Hepatocyte (in vitro differentiated cells): Measurements from ENCODE around the gene CPA1. TPM values are rescaled to one million over a fixed set of nuclear protein-coding genes. Genes with fewer than 3 reads are reported as not detected.

ENCODE experiments used
- DNase-seq: peaks from one replicate; pipeline ENCODE4 v3.0.0-alpha.2; 2016; ENCODE audit warnings: low spot score
- H2AFZ ChIP-seq: fragments of 200-600 bp; sonication (generic); 2 replicates; pipeline ENCODE4 v1.6.0; 2016; ENCODE audit warnings: antibody characterized with exemption, mild to moderate bottlenecking
- H3K27ac ChIP-seq: fragments of 200-600 bp; sonication (generic); 2 replicates; pipeline ENCODE4 v1.5.1; 2016; ENCODE audit warnings: mild to moderate bottlenecking
- H3K27me3 ChIP-seq: fragments of 200-600 bp; sonication (generic); 2 replicates; pipeline ENCODE4 v1.6.1; 2016
- H3K36me3 ChIP-seq: fragments of 200-600 bp; sonication (generic); replicated peaks from 2 replicates; pipeline ENCODE4 v1.5.1; 2016; ENCODE audit warnings: low read depth; ENCODE audit not compliant: insufficient read depth
- H3K4me1 ChIP-seq: fragments of 200-600 bp; sonication (generic); 2 replicates; pipeline ENCODE4 v1.5.1; 2016; ENCODE audit warnings: mild to moderate bottlenecking, moderate library complexity; ENCODE audit not compliant: insufficient read depth
- H3K4me2 ChIP-seq: fragments of 200-600 bp; sonication (generic); 2 replicates; pipeline ENCODE4 v1.6.0; 2016
- H3K4me3 ChIP-seq: fragments of 200-600 bp; sonication (generic); 2 replicates; pipeline ENCODE4 v1.5.1; 2016; ENCODE audit warnings: mild to moderate bottlenecking
- H3K79me2 ChIP-seq: fragments of 200-600 bp; sonication (generic); 2 replicates; pipeline ENCODE4 v1.6.0; 2017; ENCODE audit warnings: mild to moderate bottlenecking
- H3K9me2 ChIP-seq: fragments of 200-600 bp; sonication (generic); replicated peaks from 2 replicates; pipeline ENCODE4 v1.6.0; 2017; ENCODE audit warnings: mild to moderate bottlenecking; ENCODE audit not compliant: insufficient read depth
- H3K9me3 ChIP-seq: fragments of 200-600 bp; sonication (generic); 2 replicates; pipeline ENCODE4 v1.5.1; 2016; ENCODE audit warnings: low read depth, mild to moderate bottlenecking
- H4K20me1 ChIP-seq: fragments of 200-600 bp; sonication (generic); 2 replicates; pipeline ENCODE4 v1.6.0; 2016; ENCODE audit warnings: mild to moderate bottlenecking; ENCODE audit not compliant: insufficient read depth, poor library complexity, severe bottlenecking
- EZH2 ChIP-seq: fragments of 200-600 bp; sonication (generic); IDR thresholded peaks from 2 replicates; pipeline ENCODE4 v1.6.1; 2016; ENCODE audit warnings: antibody characterized with exemption, mild to moderate bottlenecking, borderline replicate concordance
- EZH2phosphoT487 ChIP-seq: fragments of 200-600 bp; sonication (generic); IDR thresholded peaks from one replicate; pipeline ENCODE4 v1.6.1; 2018; ENCODE audit warnings: antibody characterized with exemption, mild to moderate bottlenecking, low read depth, moderate library complexity; ENCODE audit not compliant: unreplicated experiment, severe bottlenecking
- WGBS: methylation state at CpG from one replicate; pipeline ENCODE4 v1.1.6; 2016; ENCODE audit warnings: low lambda C conversion rate; ENCODE audit errors: missing lambda C conversion rate; 5-methylcytosine and 5-hydroxymethylcytosine counted together
- polyA plus RNA-seq: library from polyadenylated mRNA; unstranded; fragments of >200 nt; fragmentation: Nextera tagmentation; extraction: Ambion mirVana; gene quantifications from 2 replicates; pipeline ENCODE4 v1.2.1, GENCODE V29; 2016
- total RNA-seq: library from RNA; depleted of rRNA; stranded (reverse); fragments of >200 nt; gene quantifications from 2 replicates; pipeline ENCODE4 v1.2.3, GENCODE V29; 2014
- TF ChIP-seq, protein P1 (sequence below): fragments of 200-600 bp; sonication (generic); IDR thresholded peaks from 2 replicates; pipeline ENCODE4 v1.5.1; 2016; ENCODE audit warnings: antibody characterized with exemption, mild to moderate bottlenecking; ENCODE audit not compliant: poor library complexity

Gene CPA1
- total and polyA plus RNA-seq, 2 experiments from 2014 or later, result 3.8 to 4.4 TPM

GRCh38 chr7:130393101-130393561, 12.8 kb downstream of the CPA1 start:
- no peaks in the 10 kb centered on the region for H3K36me3 ChIP-seq
- no peaks in the 10 kb centered on the region for H3K9me3 ChIP-seq
- H3K27me3 ChIP-seq, result no peaks in the 10 kb centered on the region
- H4K20me1 ChIP-seq, result no peaks in the 10 kb centered on the region
- peak overlapping the region; percentile 67 for H3K27ac ChIP-seq
- peak overlapping the region; percentile 55 for H3K4me2 ChIP-seq
- no peak overlapping the region for H2AFZ ChIP-seq
- peaks cover 43% of the 10 kb centered on the region for H3K4me1 ChIP-seq
- no peaks in the 10 kb centered on the region for H3K9me2 ChIP-seq
- WGBS, result 93% methylated on average over 5 of the region's 5 CpGs
- TF ChIP-seq EZH2phosphoT487, result no peak
- TF ChIP-seq, protein P1, sequence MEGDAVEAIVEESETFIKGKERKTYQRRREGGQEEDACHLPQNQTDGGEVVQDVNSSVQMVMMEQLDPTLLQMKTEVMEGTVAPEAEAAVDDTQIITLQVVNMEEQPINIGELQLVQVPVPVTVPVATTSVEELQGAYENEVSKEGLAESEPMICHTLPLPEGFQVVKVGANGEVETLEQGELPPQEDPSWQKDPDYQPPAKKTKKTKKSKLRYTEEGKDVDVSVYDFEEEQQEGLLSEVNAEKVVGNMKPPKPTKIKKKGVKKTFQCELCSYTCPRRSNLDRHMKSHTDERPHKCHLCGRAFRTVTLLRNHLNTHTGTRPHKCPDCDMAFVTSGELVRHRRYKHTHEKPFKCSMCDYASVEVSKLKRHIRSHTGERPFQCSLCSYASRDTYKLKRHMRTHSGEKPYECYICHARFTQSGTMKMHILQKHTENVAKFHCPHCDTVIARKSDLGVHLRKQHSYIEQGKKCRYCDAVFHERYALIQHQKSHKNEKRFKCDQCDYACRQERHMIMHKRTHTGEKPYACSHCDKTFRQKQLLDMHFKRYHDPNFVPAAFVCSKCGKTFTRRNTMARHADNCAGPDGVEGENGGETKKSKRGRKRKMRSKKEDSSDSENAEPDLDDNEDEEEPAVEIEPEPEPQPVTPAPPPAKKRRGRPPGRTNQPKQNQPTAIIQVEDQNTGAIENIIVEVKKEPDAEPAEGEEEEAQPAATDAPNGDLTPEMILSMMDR, result no peak
- no peak for TF ChIP-seq EZH2
- DNase-seq, result no peak
- H3K4me3 ChIP-seq, result no peak overlapping the region
- H3K79me2 ChIP-seq, result no peaks in the 10 kb centered on the region

GRCh38 chr7:130393841-130394411, 13.6 kb downstream of the CPA1 start:
- no peak overlapping the region for H3K4me2 ChIP-seq
- H3K27me3 ChIP-seq, result no peaks in the 10 kb centered on the region
- DNase-seq, result no peak
- H3K27ac ChIP-seq, result peak overlapping the region; percentile 18
- H2AFZ ChIP-seq, result no peak overlapping the region
- H4K20me1 ChIP-seq, result no peaks in the 10 kb centered on the region
- H3K4me1 ChIP-seq, result peaks cover 46% of the 10 kb centered on the region
- no peak overlapping the region for H3K4me3 ChIP-seq
- H3K9me2 ChIP-seq, result no peaks in the 10 kb centered on the region
- H3K9me3 ChIP-seq, result no peaks in the 10 kb centered on the region
- no peaks in the 10 kb centered on the region for H3K36me3 ChIP-seq
- H3K79me2 ChIP-seq, result no peaks in the 10 kb centered on the region
- TF ChIP-seq, protein P1, result no peak
- TF ChIP-seq EZH2phosphoT487 (no peak), EZH2 (no peak)
- 74% methylated on average over 10 of the region's 10 CpGs for WGBS

DNA sequence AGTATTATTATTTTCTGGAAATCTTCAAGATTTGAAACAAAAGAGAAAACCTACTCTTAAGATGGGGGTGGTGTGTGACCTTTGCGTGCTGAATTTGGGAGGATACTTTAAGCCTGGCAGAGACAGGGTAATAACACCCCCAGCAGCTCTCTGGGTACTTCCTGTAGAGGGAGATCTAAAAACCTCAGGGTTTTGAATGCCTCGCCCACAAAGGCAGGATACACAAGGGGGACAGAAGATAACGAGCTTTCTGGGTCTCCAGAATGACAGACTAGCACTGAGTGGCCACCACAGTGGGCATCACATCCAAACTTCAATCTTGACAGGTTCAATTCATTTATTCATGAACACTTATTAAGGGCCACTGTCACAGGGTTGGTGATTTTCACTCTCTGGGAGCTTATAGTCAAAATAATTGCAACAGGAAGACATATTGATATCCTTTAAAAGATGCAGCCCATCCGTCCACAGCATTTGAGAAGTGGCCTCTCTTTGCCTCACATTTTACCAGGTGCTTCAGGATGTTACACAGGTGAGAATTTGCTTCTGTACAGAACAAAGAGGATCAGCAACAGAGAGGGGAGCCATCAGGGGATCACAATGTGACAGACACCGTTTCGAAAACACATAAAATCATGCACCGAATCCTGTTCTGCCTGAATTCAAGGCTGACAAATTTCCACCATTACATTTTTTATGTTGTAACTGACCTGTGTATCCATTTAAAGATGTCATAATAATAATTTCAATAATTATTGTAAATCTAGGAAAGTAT, 14.3 kb downstream of the CPA1 start:
- no peak overlapping the region for H3K4me3 ChIP-seq
- no peaks in the 10 kb centered on the region for H3K27me3 ChIP-seq
- no peaks in the 10 kb centered on the region for H4K20me1 ChIP-seq
- H3K36me3 ChIP-seq, result no peaks in the 10 kb centered on the region
- peaks cover 46% of the 10 kb centered on the region for H3K4me1 ChIP-seq
- no peaks in the 10 kb centered on the region for H3K9me3 ChIP-seq
- DNase-seq, result no peak
- no peaks in the 10 kb centered on the region for H3K79me2 ChIP-seq
- no peak overlapping the region for H3K27ac ChIP-seq
- H3K9me2 ChIP-seq, result no peaks in the 10 kb centered on the region
- TF ChIP-seq EZH2 (no peak), EZH2phosphoT487 (no peak)
- TF ChIP-seq, protein P1, result no peak
- WGBS, result 85% methylated on average over 7 of the region's 7 CpGs
- H3K4me2 ChIP-seq, result no peak overlapping the region
- no peak overlapping the region for H2AFZ ChIP-seq
